NCI-H510A treated with DMSO at 0.1 percent for 48 hours (cell line): ENCODE results near the gene ITPRID1.

Experiments
- DNase-seq: peaks from one replicate; lab custom pipeline; 2025; lab: John Stamatoyannopoulos, UW

ITPRID1 gene

GRCh38 chr7:31695859-31696614 is 182.1 kb downstream of the ITPRID1 start:
- DNase-seq = no peak

GRCh38 chr7:31699050-31699449 is 185.2 kb downstream of the ITPRID1 start:
- DNase-seq = no peak

- DNase-seq = no peak
These were observed 188.5 kb downstream of the ITPRID1 start for GRCh38 chr7:31702354-31702753.

- no peak for DNase-seq
These were observed 191.5 kb downstream of the ITPRID1 start for GRCh38 chr7:31705377-31705776.

GRCh38 chr7:31707089-31707488 is 193.2 kb downstream of the ITPRID1 start:
- no peak for DNase-seq
